ENCODE results near the gene KISS1. TPM values are rescaled to one million over a fixed set of nuclear protein-coding genes. Genes with fewer than 3 reads are reported as not detected.

The KISS1 gene
- total and polyA plus RNA-seq, 12 donors = not detected

DNA sequence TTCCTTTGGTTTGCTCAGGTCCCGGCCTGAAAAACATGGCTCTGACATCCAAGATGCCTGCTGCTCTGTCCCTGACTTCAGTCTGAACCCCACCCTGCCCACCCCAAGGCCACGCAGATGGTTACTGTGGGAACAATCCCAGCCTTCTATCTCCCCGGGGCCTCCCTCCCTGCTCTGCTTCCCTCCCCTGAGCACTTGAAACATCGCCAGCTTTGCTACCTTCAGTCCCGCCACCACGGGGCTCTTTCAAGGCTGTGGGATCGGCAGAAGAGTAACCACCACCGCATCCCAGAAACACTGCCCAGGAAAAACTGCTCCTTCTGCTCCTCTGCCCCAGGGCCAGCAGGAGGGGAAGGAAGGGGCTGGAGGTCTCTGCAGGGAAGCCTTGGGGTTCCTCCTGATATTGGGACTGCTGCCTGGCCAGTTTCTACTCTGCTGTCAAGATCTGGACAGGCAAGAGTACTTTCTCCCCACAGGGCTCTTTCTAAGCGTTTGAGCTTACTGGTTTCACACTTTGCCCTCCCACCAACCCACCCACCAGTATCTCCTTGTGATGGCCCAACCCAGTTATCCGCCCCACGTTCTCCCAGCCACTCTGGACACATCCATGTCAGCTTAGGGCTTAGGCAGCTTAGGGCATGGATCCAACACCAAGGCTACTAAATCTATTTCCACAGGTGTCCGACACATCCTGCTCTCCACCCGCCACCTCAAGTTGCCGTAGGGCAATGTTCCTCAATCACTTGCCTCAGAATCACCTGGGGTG, 52.8 kb downstream of the KISS1 start:
- intact Hi-C loops (cut with DNase I) = no loop called here
- TF ChIP-seq CTCF (IDR thresholded peaks at IDR 0.05) = no peak
- WGBS, 2 donors = 74 to 76% methylated on average over 14 of the region's 14 CpGs

DNA sequence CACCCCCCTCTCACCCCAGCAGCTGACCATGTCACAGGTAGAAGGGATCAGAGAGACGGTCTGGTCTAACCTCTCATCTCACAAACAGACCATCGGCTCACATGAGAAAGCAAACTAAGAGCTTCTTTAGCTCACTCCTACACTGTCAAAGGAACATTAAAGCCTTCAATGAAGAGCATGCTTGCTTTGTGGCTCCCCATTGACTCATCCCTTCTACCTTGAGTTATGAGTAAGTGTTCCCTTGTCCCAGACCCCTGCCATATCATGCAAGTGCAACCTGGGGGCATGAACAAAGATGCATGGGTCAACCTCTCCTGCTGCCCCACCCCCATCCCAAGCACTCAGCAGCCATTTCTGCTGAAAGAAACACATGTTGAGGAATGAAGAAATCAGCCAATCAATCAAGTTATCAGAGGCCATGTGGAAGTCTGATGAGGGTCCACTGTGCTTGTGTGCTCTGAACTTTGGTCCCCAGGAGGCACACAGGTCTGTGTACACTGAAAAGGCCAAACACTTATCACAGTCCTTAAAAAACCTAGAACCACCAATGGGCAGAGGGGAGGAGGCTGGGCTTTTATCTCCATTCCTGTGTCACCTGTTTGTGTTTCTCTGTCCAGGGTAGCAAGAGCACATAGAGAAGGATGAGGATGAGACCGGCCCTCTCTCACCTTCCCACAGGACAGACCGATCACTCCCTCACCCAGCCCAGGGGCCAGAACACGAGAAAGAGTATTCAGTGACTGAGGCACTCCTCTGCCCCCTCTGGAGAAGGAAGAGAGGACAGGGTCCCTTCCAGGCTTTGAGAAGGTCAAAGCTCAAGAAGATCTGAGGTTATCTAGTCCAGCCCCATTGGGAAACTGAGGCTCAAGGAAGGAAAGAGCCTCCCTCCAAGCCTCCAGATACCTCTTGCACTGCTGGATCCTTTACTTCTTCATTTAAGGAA, 54.0 kb downstream of the KISS1 start:
- intact Hi-C loops (cut with DNase I) = no loop called here
- no peak for TF ChIP-seq CTCF (IDR thresholded peaks at IDR 0.05)
- Histone ChIP-seq H3K36me3 (peaks cover 0 to 14% (median 0%) of the 10 kb centered on the region in 9 donors), H3K4me3 (no peak overlapping the region), H3K9me3 (no peaks in the 10 kb centered on the region), H3K27ac (no peak overlapping the region), H3K27me3 (no peaks in the 10 kb centered on the region), H3K4me1 (no peaks in the 10 kb centered on the region)
- 87 to 95% methylated on average over 5 of the region's 5 CpGs for WGBS, 2 donors
- ATAC-seq = no peak
- no peak for DNase-seq

More for the DNA sequence above, 52.8 kb downstream of the KISS1 start:
- DNase-seq (no peak), ATAC-seq (no peak)
- Histone ChIP-seq H3K9me3 (no peaks in the 10 kb centered on the region), H3K27me3 (no peaks in the 10 kb centered on the region), H3K36me3 (peaks cover 0 to 14% (median 0%) of the 10 kb centered on the region in 9 donors), H3K4me3 (no peak overlapping the region), H3K27ac (no peak overlapping the region), H3K4me1 (no peaks in the 10 kb centered on the region)

- ATAC-seq (no peak), DNase-seq (no peak)
- no peak overlapping the region for H3K4me3 ChIP-seq
- no peak for TF ChIP-seq CTCF (IDR thresholded peaks at IDR 0.05)
- H3K9me3 ChIP-seq = no peaks in the 10 kb centered on the region
- intact Hi-C loops (cut with DNase I) = no loop called here
- H3K4me1 ChIP-seq = no peaks in the 10 kb centered on the region
- peaks cover 0 to 14% (median 0%) of the 10 kb centered on the region in 9 donors for H3K36me3 ChIP-seq
- 92 to 97% methylated on average over 3 of the region's 3 CpGs for WGBS, 2 donors
- no peak overlapping the region for H3K27ac ChIP-seq
- H3K27me3 ChIP-seq = no peaks in the 10 kb centered on the region
These were observed 55.2 kb downstream of the KISS1 start for GRCh38 chr1:204141131-204141530.

Other genes with a start within 250 kb of the KISS1 start
- 10 to 100 TPM in 8 of 10 donors, 1 to 10 TPM in 2; 7.3 to 18.6 (median 12.1) TPM for gene SOX13, start 123.4 kb downstream of the KISS1 start, total RNA-seq
- gene SOX13, start 123.4 kb downstream of the KISS1 start, polyA plus RNA-seq = 10 to 100 TPM in 1 of 2 donors, 1 to 10 TPM in 1; 8.6 to 14.7 TPM
- 1 to 10 TPM in 8 of 10 donors, under 1 TPM in 2; 0.47 to 5.2 (median 2.3) TPM for gene ETNK2, start 44.4 kb downstream of the KISS1 start, total RNA-seq
- 1 to 10 TPM; 1.1 to 4.2 TPM for gene ETNK2, start 44.4 kb downstream of the KISS1 start, polyA plus RNA-seq
- not detected for gene REN, start 30.2 kb downstream of the KISS1 start, total RNA-seq
- not detected for gene REN, start 30.2 kb downstream of the KISS1 start, polyA plus RNA-seq
- not detected for gene GOLT1A, start 17.5 kb upstream of the KISS1 start, total RNA-seq
- gene GOLT1A, start 17.5 kb upstream of the KISS1 start, polyA plus RNA-seq = under 1 TPM in 1 of 2 donors, not detected in 1; 0.43 TPM
- gene PLEKHA6, start 163.4 kb upstream of the KISS1 start, total RNA-seq = 10 to 100 TPM in 9 of 10 donors, 1 to 10 TPM in 1; 4.8 to 34.9 (median 19.2) TPM
- gene PLEKHA6, start 163.4 kb upstream of the KISS1 start, polyA plus RNA-seq = 10 to 100 TPM in 1 of 2 donors, 1 to 10 TPM in 1; 3.3 to 18.2 TPM
- gene PPP1R15B, start 215.3 kb upstream of the KISS1 start, total RNA-seq = 10 to 100 TPM; 18.1 to 47.3 (median 22.5) TPM
- 10 to 100 TPM in 1 of 2 donors, 1 to 10 TPM in 1; 8.4 to 13.0 TPM for gene PPP1R15B, start 215.3 kb upstream of the KISS1 start, polyA plus RNA-seq